ENCODE results near the gene SECISBP2L. TPM values are rescaled to one million over a fixed set of nuclear protein-coding genes. Genes with fewer than 3 reads are reported as not detected.

Gene SECISBP2L
- total RNA-seq, 1 donor from 2014 or later = 44.0 TPM

- Mint-ChIP-seq H3K36me3 (no peaks in the 10 kb centered on the region), H3K4me3 (no peak overlapping the region), H3K27ac (no peak overlapping the region), H3K27me3 (ENCODE audit: insufficient read depth, low read depth) (peaks cover 2% of the 10 kb centered on the region), H3K4me1 (no peaks in the 10 kb centered on the region), H3K9me3 (no peaks in the 10 kb centered on the region)
- no peaks in the 10 kb centered on the region for H3K27me3 ChIP-seq
- no peaks in the 10 kb centered on the region for H3K36me3 ChIP-seq
- no peaks in the 10 kb centered on the region for H3K79me2 ChIP-seq (ENCODE audit: low read depth)
- no peak for DNase-seq (ENCODE audit: low spot score)
- H3K4me1 ChIP-seq = no peaks in the 10 kb centered on the region
- TF ChIP-seq EZH2 (IDR thresholded peaks at IDR 0.05) = no peak
- no peak for TF ChIP-seq EZH2phosphoT487 (IDR thresholded peaks at IDR 0.05)
- no peak for TF ChIP-seq CTCF (IDR thresholded peaks at IDR 0.05)
- no peaks in the 10 kb centered on the region for H3K9me3 ChIP-seq (ENCODE audit: low read depth)
- H3K9ac ChIP-seq = no peak overlapping the region
- H3F3A ChIP-seq (ENCODE audit: low read depth) = no peaks in the 10 kb centered on the region
- H2AFZ ChIP-seq (replicated peaks) = no peak overlapping the region
- H3K27ac ChIP-seq = no peak overlapping the region
- H4K20me1 ChIP-seq (ENCODE audit: low read depth) = no peaks in the 10 kb centered on the region
- no peak overlapping the region for H3K4me3 ChIP-seq
- H3K4me2 ChIP-seq = no peak overlapping the region
Measured at GRCh38 chr15:48940508-48940907, 105.7 kb downstream of the SECISBP2L start.

GRCh38 chr15:48939648-48940047, 106.6 kb downstream of the SECISBP2L start:
- Histone ChIP-seq H3K79me2 (ENCODE audit: low read depth) (no peaks in the 10 kb centered on the region), H3K4me2 (no peak overlapping the region), H3F3A (ENCODE audit: low read depth) (no peaks in the 10 kb centered on the region), H3K9me3 (ENCODE audit: low read depth) (no peaks in the 10 kb centered on the region), H3K27ac (no peak overlapping the region), H4K20me1 (ENCODE audit: low read depth) (no peaks in the 10 kb centered on the region), H3K4me1 (no peaks in the 10 kb centered on the region), H2AFZ (replicated peaks) (no peak overlapping the region), H3K4me3 (no peak overlapping the region), H3K36me3 (no peaks in the 10 kb centered on the region), H3K9ac (no peak overlapping the region), H3K27me3 (no peaks in the 10 kb centered on the region)
- Mint-ChIP-seq H3K27ac (no peak overlapping the region), H3K36me3 (no peaks in the 10 kb centered on the region), H3K9me3 (no peaks in the 10 kb centered on the region), H3K4me1 (no peaks in the 10 kb centered on the region), H3K4me3 (no peak overlapping the region), H3K27me3 (ENCODE audit: insufficient read depth, low read depth) (peaks cover 2% of the 10 kb centered on the region)
- TF ChIP-seq EZH2phosphoT487 (IDR thresholded peaks at IDR 0.05) = no peak
- TF ChIP-seq CTCF (IDR thresholded peaks at IDR 0.05) = no peak
- DNase-seq (ENCODE audit: low spot score) = no peak

Small RNA genes lying within 50 kb of the gene (small RNA-seq; reads per million reads assigned to genes)
- gene RF00019 = not detected

Other genes starting within 250 kb of the SECISBP2L start
- gene CEP152, start 235.4 kb downstream of the SECISBP2L start, total RNA-seq (ENCODE audit: low replicate concordance) = 23.5 and 191 TPM in 2 replicates
- 205 and 292 TPM in 2 replicates for gene EID1, start 168.3 kb downstream of the SECISBP2L start, total RNA-seq (ENCODE audit: low replicate concordance)
- gene SHC4, start 82.5 kb downstream of the SECISBP2L start, total RNA-seq (ENCODE audit: low replicate concordance) = 1.9 and 2.2 TPM in 2 replicates
- 86.2 and 163 TPM in 2 replicates for gene COPS2, start 109.2 kb upstream of the SECISBP2L start, total RNA-seq (ENCODE audit: low replicate concordance)
- 19.0 and 30.1 TPM in 2 replicates for gene GALK2, start 123.8 kb upstream of the SECISBP2L start, total RNA-seq (ENCODE audit: low replicate concordance)

All from neural progenitor cell (in vitro differentiated cells).